NCI-H1930 (cell line): ENCODE measurements around the gene LRRC43.

Source experiments
- DNase-seq, 2 experiments: peaks; one replicate each; lab custom pipeline; 2025; lab: John Stamatoyannopoulos, UW

The LRRC43 gene, protein sequence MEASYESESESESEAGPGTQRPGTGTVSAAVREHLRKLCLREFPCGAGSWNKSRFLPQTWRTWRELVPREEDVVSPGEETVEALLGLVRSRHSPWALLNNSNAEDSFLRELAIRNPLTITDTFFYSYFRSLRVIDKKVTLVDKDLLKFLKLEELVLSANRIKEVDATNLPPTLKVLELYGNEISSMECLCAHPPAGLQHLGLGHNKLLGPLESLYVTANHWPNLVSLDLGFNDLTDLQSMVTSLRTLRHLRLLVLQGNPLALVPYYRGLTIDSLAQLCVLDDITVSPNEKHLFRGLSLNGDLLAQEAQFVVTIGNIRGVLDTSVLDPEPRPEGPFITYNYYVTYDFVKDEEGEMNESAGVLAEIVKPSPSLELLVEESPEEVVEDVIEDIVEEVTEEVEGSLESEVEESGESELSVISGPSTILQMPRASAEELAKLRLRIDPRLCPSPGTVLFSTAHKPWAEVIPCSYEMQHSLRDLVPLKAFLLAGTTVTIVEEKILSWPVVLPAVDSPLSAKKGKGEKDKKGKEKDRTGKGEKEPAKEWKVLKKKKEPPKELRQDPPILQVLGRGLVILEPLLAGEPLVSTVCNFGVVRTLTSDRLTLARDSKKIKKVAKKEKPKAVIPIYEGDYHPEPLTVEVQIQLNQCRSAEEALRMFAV

DNA sequence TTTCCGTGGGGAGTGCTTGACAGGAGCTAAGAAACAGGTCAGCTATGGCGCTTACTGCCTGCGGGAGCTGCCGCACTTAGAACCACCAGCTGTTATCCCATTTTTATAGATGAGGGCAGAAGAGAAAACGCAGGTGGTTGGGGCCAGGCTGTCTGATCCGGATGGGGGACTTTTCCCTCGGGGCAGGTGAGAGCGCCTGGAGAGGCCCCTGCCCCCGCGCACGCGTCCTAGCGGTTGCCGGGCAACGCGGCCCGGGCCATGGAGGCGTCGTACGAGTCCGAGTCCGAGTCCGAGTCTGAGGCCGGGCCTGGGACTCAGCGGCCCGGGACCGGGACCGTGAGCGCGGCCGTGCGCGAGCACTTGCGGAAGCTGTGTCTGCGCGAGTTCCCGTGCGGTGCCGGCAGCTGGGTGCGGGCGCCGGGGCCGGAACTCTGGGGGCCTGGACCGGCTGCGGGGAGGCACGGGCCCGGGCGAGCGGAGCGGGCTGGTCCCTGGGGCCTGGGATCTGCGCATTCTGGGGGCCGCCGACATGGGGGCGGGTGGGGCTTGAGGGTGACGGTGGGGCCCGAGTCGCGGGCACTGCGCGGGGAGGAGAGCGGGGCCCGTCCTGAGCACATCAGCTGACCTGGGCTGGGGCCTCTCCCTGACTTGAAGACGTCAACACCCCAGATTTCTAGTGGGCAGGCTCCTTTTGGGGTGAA is at the start of gene LRRC43:
Gene LRRC43, plus strand, starts transcription at position 237 of the 701 bp plus-strand sequence. Its CDS starts 22 bp downstream, at position 259.
- peak; percentile 42 to 52 for DNase-seq

DNA sequence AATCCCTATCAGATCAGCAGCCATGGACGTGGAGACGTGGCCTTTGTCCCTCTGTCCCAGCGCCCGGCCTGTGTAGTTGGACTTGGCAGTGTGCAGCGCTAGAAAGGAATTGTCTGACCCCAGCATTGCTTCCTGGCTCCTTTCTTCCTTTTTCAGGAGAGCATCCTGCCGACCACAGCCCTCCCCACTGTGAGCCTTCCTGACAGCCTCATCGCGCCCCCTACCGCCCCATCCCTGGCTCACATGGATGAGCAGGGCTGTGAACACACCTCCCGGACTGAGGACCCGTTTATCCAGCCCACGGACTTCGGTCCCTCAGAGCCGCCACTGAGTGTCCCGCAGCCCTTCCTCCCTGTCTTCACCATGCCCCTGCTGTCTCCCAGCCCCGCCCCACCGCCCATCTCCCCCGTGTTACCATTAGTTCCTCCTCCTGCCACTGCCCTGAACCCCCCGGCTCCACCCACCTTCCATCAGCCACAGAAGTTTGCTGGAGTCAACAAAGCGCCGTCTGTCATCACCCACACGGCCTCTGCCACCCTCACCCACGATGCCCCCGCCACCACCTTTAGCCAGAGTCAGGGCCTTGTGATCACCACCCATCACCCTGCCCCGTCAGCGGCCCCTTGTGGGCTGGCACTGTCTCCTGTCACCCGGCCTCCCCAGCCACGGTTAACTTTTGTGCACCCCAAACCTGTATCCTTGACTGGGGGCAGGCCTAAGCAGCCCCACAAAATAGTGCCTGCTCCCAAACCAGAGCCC is 49.6 kb upstream of the LRRC43 start:
- no peak for DNase-seq

DNA sequence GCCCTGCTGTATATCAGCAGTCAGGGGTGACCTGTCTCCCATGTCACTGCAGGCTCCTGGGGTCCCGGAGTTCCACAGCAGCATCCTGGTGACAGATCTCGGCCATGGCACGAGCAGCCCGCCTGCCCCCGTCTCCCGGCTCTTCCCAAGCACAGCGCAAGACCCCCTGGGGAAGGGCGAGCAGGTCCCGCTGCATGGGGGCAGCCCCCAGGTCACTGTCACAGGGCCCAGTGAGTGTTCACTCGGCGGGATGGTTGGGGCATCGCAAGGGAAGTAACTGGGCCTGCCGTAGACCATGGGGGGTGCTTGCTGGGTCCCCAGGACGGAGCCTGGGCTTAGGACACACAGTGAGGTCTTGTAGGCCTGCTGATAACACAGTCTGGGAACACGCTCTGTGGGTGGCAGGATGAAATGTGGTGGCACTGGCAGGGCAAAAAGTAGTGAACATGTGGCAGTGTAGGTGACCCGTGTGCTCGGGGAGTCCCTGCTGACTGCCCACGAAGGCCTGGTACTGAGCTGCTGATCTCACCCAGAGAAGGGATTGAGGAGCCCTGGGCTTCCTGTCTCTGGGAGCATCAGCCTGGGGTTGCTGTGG is 47.4 kb upstream of the LRRC43 start:
- no peak for DNase-seq

DNA sequence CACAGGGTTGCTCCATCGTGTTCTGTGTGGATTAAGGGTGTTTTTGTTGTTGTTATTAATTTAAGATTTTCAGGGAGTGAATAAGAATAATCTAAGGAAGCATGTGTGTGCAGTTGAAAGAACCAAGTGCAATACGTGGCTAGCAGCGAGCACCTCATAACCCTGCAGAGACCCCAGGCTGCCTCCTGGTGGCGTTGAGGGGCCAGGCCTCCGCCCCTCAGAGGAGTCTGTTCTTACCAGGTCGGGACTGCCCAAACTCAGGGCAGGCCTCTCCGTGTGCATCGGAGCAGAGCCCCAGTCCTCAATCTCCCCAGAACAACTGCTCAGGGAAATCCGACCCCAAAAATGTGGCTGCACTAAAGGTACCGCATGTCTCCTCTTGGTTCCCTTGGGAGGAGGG is 45.7 kb upstream of the LRRC43 start:
- no peak for DNase-seq

DNA sequence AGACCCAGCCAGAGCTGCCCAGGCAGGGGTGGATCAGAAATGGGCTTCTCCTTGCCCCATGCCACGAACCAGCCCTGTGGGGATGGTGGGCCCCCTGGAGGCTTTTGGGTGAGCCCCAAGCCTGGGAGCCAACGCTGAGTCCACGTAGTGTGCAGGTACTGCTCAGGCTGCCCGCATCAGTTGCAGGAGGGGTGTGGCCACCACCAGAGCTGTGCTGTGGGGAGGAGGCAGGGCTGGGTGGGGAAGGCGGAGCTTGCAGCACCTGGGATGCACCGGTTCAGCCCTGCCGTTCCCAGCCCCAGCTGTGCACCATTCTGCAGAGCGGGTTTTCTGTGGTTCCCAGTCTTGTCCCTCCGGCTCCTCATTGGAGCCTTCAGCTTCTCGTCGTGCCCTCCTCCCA is 45.2 kb upstream of the LRRC43 start:
- no peak for DNase-seq

DNA sequence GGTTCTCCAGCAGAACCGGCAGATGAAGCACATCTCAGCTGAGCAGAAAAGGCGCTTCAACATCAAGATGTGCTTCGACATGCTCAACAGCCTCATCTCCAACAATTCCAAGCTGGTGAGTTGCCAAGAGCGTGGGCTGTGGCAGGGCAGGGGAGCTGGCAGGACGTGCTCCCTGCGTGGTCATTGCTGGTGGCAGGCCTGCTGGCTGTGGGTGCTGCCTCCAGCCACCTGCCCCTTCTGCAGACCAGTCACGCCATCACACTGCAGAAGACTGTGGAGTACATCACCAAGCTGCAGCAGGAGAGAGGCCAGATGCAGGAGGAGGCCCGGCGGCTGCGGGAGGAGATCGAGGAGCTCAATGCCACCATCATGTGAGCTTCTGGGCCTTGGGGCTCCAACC is 44.7 kb upstream of the LRRC43 start:
- DNase-seq = no peak

DNA sequence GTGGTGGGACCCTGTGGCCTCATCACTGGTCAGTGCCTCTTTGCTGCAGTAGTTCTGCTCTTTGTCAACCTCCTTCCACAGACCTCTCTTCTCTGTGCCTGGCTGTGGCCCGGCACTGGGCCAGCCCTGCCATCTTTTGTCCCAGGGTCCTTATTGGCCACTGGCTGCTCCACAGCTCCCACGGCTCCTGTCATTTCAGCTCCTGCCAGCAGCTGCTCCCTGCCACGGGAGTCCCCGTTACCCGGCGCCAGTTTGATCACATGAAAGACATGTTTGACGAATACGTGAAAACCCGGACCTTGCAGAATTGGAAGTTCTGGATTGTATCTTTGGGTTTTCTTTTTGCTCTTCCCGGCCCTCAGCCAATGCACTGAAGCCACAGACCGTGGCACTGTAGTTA is 44.3 kb upstream of the LRRC43 start:
- DNase-seq = no peak

DNA sequence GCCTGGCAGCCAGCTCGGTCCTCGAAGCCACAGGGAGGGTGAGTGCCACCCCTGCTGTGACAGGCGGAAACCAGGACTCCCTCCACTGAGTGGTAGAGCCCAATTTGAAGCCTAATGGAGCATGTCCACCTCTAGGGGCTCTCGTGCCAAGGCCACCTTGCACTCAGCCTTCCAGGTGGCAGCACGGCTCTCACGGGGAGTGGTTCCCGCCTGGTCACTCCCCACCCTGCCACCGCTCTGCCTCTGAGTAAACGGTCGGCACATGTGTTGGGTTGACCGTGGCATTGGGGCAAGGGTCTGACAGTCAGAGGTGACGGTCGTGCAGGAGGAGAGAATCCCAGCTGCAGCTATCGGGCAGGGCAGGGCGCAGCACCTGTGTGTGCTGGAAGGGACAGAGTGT is 43.7 kb upstream of the LRRC43 start:
- no peak for DNase-seq

DNA sequence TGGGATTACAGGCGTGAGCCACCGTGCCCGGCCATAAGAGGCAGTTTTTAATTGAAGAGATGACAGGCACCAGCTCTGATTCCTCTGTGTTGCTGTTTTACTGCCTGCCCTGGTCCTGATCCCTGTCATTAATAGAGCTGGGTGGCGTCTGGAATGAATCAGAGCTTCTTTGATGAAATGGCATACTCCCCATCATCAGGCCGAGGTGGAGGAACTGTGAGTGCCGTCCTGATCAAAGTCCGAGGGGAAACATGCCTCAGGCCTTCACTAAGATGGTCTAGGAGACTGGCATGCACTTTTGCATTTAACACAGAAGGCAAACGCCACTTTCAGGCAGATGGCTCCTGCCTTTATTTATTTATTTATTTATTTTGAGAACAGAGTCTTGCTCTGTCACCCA is 43.0 kb upstream of the LRRC43 start:
- no peak for DNase-seq

DNA sequence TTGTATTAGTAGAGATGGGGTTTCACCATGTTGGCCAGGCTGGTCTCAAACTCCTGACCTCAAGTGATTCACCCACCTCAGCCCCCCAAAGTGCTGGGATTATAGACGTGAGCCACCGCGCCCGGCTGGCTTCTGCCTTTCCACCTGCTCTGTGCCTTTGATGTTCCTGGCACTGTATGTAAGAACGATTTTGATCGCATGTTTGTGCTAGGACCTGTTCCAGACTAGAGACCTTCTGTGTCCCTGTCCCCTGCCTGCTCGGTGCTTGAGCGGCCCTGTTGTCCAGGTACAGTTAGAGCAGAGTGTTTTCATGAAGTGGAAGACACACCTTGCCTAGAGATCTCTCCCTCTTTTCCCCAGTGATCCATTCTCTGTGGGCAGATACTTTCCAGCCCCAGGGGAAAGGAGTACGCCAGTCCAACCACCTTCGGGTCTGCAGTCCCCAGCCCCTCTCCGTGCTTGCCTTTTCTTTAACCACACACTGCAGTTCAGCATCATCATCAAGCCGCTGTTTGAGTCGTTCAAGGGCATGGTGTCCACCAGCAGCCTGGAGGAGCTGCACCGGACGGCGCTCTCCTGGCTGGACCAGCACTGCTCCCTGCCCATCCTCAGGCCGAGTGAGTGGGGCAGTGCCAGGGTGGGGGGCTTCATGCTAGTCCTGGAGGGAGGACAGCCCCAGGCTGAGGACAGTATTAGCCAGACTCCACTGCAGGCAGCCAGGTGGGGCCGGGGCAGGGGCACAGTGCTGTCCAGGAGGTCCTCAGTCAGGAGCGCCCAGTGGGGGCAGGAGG is 42.3 kb upstream of the LRRC43 start:
- no peak for DNase-seq

DNA sequence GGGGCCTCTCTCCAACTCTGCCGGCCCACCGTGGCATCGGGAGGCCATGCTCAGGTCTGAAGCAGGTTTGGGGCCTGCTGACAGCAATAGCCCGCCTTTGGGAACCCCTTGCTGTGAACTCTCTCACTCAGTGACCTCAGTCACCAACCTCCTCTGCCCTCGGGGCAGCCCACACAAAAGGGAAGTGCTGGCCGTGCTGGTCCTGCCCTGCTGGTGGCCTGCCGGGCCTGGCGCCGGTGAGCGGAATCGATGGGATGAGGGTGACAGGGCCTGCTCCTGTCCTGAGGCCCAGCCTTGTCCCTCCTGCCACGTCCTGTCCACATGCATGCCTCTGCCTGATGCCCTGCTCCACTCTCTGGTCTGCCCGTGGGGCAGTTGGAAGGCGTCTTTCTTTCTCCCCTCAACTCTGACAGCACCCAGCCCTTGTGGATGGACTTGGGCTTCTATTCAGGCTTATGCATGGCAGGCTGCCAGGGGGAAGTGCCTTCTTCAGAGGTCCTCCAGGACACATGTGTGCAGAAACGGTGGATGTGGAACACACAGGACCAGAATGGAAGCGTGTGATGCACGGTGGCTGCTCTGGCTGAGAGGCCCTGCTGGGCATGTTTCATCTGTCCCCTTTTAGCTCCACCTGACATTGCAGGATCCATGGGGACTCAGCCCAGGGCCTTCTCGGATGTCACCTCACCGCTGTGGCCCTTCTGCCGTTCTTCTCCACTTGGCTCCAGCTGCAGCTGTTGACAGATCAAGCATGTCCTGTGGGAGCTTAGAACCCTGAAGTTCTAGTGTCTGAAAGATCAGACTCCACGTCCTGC is 40.8 kb upstream of the LRRC43 start:
- DNase-seq = no peak

DNA sequence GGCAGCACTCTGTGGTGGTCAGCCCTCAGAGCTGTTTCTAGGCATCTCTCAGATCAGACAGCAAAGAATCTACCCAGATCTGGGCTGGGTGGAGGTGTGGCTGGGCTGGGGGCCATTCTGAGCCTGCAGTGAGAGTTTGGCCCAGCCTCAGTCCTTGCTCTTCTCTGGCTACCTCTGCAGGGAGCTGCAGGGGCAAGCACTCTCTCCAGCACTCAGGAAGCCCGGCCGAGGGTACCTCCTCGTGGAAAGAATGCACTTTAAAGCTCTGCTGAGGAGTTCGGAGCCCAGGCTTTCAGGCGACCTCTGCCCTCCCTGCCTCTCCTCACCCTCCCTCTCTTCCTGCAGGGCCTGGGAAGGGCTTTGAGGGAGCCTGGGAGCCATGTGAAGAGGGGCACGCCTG is 40.1 kb upstream of the LRRC43 start:
- no peak for DNase-seq

DNA sequence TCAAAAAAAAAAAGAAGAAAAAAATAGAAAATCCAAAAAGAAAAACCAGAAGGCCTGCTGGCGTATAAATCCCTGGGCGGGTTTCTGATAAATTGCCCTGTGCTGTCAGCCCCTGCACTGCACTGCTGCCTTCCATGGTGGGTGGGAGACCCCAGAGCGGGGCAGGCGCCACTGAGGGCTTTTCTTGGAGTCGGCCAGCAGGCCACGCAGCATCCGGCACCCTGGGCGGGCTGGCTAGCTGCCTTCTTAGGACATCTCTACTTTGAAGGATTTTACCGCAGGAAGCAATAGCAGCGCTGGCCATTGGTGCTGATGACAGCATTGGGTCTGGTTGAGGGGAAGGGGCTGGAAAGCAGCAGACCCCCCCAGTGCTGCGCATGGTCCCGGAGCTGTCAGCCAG is 38.0 kb upstream of the LRRC43 start:
- no peak for DNase-seq

DNA sequence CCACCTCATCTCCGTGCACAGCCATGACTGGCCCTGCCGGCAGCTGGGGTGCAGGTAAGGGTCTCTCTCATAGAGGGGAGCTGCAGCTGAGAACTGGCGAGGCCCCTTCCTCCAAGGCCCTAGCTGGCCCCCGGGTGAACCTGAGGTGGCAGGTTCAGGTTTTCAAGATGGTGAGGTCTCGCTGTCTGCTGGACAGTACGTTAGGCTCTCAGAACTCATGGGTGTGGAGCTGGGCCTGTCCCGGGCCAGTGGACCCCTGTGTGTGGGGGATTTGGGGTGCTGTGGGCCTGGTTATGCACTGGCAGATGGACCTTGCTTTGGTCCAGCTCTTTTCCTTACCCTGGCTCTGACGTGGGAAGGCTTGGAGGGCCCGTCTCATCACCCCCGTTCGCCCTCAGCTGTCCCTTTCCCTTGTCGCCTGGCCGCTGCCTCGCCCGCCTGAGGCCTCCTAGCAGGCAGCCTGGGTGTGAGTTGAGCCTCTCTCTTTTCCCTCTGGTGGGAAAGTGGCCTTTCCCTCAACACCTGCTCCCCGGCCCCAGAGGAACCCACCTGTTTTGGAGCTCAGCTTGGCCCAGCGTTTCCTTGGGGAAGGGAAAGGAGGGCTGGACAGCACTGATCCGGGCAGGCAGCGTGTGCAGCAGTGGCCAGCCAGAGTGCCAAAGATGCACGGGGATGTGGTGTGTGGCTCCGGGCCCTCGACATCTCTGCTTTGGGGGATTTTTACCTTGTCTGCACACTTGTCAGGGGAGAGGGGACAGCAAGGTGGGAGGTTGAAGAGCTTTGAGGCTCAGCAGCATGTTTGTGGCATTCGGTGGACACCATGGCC is 37.2 kb upstream of the LRRC43 start:
- no peak for DNase-seq

DNA sequence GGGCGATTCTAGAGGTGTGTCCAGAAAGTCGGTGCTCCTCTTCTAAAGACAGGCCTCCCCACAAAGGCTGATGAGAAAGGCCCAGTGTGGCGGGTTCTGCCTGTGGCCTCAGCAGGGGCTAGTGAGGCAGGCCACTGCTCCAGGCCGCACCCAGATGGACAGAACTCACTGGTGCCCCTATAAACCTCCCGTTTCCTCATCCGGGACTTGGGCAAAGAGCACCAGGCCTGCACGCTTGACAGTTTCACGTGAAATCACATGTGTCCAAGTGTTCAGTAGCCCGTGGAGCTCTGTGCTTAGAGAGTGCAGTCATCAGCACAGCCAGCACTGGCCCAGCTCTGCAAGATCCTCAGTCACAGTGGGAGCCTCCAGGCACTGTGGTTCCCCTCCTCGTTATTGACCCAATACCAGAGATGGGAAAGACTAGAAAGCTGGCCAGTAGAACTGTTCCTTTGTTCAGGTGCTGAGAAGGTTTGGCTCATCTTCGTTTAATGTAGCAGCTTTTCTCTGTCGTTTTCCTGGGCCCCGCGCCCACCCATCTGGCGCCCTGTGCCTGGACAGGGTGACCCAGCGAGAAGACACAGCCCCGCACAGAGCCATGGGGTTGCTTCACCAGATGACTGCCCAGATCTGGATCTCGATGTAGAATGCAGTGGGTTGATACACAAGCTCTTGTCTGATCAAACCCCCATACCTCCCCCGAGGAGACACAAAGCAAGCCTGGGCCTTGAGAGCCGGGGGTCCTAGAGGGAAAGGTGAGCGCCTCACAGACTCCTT is 35.2 kb upstream of the LRRC43 start:
- DNase-seq = no peak

DNA sequence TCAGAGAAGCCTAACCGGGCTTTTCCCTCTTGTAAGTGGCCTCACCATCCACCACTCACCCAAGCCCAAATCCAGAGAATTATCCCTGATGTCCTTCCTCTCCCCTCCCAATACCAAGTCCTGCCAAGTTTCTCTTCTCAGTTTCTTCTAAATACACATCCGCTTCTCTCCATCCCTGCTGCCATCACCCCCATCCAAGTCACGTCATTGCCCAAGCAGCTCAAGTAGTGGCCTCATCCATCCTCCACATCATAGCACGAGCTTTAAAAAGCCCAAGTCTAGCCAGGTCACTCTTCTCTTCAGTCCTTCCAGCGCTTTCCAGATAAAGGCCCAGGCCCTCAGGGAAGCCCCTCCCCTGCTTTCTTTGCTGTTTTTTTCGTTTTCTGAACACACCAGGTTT is 34.3 kb upstream of the LRRC43 start:
- DNase-seq = no peak

DNA sequence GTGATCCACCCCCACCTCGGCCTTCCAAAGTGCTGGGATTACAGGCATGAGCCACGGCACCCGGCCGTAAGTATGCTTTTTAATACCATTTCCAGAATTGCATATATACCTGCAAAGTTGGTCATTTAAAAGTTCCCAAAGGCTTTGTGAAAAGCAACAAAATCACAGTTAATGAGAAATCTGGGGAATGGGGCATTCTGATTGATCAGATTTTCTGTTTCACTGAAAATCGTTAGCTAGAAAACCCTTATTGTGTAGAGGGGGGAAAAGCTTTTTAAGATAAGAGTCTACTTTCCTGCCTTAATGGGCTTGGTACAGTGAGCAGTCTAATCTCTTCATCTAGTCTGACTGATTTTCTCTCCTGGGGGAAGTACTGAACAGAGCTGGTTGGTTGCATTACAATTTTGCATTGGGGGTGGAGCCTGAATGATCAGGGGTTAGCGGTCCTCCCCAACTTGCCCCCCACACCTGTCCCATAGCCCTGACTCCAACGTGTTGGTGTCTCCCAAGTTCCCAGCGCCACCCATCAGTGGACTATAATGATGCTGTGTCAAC is 32.7 kb upstream of the LRRC43 start:
- no peak for DNase-seq

DNA sequence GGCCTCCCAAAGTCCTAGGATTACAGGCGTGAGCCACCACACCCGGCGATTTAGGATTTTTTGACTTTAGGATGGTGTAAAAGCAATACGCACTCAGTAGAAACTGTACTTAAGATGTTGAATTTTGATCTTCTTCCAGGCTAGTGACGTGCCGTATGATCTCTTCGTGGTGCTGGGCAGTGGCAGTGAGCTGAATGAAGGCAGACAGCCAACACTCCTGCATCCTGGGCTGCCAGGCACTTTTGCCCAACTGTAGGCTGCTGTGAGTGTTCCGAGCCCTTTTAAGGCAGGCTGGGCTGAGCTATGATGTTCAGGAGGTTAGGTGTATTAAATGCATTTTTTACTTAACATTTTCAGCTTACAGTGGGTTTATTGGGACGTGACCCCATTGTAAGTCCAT is 30.2 kb upstream of the LRRC43 start:
- DNase-seq = no peak
